GM18499 (cell line): ENCODE results near the gene COL27A1.
"Not testable (repeated sequence)": the region's sequence is repeated elsewhere in the genome, so short reads cannot be mapped to it uniquely, and the experiment has no call there.

Experiments
- ATAC-seq: cut with Tn5 transposase; IDR thresholded peaks from one replicate; pipeline ENCODE4 v1.9.1; 2021; ENCODE audit warnings: moderate number of reproducible peaks; ENCODE audit not compliant: insufficient read depth, unreplicated experiment

The COL27A1 gene

DNA sequence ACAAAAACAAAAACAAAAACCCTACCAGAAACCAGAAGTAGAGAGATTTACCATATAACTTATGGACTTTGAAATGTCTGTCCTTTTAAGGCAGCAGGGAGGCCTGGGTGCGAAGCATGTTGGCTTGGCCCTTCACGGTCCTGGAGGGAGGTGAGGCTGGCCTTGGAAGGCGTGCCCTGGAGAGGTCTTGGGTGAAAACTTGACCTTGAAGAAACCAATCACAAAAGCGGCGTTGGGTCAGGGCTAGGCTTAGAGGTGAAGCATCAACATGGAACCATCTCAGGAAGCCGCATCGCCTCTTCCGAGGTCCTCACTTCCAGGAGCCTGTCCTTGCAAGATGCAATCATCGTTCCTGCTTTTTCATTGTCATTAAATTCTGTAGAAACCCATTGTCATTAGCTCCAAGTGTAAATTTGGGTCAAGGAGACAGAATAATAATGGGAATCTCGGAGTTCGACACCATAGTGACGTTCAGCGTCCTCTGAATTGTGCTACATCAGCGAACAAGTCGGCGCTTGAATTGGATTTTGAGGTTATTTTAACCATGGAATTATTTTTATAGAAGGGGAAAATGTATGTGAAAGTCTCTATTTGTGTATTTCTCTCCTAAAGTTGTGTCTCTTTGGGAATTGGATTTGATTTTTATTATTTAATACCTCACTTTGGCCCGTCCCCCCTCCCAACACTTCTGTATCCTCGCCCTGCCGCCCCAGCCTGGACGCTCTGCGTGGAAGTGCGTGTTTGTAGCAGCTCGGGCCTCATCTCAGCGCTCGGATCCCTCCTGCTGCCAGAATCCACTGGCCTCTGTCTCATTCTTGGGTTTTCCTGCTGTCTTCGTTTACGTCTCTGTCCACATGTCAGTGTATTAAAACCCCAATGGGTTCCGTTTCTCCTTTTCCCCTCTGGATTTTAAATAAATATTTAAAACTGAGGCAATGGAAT lies 156.5 kb downstream of the COL27A1 start:
- no peak for ATAC-seq

- no peak for ATAC-seq
Observed at GRCh38 chr9:114312513-114312875, 157.2 kb downstream of the COL27A1 start.

GRCh38 chr9:114313186-114313585 lies 157.8 kb downstream of the COL27A1 start:
- no peak for ATAC-seq

DNA sequence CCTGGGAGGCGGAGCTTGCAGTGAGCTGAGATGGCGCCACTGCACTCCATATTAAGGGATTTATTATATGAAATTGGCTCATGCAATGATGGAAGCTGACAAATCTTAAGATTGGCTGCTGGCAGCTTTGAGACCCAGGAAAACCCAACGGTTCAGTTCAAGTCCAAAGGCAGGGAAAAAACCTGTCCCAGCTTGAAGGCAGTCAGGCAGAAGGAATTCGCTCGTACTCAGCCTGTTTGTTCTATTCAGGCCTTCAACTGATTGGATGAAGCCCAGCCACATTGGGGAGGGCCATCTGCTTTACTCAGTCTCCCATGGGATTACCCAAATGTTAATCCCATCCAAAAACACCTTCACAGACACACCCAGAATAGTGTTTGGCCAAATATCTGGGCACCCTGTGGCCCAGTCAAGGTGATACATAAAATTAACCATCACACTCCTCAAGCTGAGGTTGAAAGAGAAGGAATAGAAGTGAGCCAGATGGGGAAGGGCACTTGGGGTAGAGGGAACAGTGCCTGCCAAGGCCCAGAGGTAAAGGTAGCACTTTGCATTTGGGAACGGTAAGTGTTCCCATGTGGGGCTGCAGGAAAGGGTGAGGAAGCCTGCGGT lies 159.0 kb downstream of the COL27A1 start:
- ATAC-seq = no peak

DNA sequence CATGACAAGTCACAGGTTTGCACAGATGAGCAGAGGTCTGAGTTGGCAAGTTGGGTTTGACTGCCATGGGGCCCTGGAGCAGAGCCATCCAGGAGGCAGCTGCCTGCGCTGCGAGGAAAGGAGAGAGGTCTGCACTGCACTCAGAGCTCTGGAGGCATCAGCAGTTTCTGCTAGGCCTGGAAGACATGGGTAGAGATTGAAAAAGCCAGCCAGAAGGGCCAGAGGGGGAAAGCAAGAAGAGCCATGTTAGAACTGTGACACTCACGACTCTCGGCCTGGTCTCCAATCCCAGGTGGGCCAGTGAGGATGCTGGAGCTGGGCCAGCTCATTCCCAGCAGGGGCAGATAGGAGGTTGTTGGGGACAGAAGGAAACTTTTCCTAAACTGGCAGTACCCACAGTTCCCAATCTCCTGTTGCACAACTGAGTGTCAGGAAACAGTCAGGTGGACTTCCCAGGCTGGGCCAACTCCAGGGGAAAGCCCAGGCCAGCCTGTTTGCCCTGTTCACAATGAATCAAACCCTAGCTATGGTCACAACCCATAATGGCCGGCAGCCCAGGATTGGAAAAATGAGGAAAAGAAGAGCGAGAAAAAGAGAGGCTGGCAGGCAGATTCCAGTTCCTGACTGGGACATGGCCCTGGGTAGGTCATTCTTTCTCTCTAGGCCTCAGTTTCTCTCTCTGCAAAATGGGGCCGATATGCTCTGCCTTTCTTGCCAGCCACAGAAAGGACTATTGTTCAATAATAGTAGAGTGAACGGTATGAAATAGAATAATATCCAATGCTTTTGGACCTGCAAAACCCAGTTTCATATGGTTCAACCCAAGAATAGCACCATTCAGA lies 159.8 kb downstream of the COL27A1 start:
- ATAC-seq = no peak

DNA sequence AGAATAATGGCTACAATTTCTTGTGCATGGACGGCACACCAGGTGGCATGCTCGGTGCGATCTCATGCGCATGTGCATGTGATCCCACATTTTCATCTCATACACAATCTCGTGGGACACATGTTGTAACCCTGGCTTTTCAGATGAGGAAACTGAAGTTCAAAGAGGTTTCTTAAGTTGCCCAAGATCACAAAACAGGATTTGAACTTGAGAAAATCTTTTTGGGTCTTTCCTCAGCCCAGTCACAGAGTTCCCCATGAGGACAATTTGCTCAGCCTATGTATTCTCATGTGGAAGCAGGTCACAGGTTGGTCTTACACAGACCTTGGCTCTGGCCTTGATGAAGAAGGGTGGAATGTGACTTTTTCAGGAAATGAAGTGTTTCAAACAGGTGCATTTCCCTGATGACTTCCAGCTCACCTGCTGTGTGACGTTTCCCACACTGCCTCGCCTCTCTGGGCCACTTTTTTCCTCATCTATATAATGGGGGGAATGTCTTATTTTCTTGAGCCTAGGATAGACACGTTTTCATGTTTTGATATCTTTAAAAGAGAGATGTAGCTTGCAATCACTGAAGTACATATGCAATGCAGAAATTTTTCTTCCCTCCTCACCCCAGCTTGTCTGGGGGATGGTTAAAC lies 160.5 kb downstream of the COL27A1 start:
- no peak for ATAC-seq

- no peak for ATAC-seq
Observed at GRCh38 chr9:114316605-114317230, 161.4 kb downstream of the COL27A1 start.

DNA sequence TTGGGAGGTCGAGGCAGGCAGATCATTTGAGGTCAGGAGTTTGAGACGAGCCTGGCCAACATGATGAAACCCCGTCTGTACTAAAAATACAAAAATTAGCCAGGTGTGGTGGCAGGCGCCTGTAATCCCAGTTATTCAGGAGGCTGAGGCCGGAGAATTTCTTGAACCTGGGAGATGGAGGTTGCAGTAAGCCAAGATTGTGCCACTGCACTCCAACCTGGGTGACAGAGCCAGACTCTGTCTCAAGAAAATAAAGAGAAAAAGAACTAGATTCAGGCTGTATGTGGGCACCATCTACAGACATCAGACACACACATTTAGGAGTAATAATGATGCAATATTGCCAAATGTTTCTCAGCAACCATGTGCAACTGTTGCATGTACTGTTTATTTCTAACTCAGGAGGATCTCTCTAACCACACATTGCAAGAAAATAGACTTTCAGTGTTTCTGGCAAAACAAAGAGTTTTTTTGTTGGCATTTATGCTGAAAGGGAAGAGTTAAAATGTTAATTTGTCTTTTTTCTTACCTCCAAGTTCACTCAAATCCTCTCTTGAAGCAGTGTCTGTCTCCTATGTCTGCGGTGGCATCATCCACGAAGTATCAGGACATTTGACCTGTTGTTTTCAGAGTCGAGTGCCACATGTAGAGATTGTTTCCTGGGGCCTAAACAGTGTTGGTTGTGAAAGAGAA lies 162.5 kb downstream of the COL27A1 start:
- no peak for ATAC-seq

DNA sequence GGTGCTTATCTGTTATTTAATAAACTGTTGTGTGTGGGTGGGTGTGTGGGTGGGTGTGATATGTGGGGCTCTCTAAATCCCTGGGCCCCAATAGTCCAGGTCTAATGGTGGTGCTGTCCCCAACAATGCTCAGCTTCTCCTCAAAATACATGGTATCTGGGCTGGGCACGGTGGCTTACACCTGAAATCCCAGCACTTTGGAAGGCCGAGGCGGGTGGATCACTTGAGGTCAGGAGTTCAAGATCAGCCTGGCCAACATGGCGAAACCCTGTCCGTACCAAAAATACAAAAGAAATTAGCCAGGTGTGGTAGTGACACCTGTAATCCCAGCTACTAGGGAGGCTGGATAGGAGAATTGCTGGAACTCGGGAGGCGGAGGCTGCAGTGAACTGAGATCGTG lies 163.1 kb downstream of the COL27A1 start:
- no peak for ATAC-seq

DNA sequence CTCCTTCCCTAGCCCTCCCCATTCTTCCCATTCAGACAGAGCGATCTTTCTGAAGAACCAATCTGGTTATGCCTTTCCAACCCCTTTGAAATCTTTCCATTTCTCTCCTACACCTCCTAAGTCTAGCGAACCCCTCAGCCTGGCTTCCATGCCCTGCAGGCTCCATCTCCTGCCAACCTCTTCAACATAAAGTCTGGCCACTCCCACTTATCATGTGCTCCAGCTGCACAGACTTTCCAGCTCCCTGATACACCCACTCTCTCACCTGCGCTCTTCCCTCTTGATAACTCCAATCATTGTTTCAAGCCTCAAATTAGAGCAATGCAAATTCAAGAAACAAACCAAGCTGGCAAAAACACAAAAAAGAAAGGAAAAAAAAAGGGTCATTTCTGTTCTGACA lies 163.8 kb downstream of the COL27A1 start:
- no peak for ATAC-seq

- not testable (repeated sequence) for ATAC-seq
Observed at GRCh38 chr9:114320710-114321109, 165.4 kb downstream of the COL27A1 start.

GRCh38 chr9:114321759-114322158 lies 166.4 kb downstream of the COL27A1 start:
- no peak for ATAC-seq

- not testable (repeated sequence) for ATAC-seq
Observed at GRCh38 chr9:114322160-114322818, 167.0 kb downstream of the COL27A1 start.

DNA sequence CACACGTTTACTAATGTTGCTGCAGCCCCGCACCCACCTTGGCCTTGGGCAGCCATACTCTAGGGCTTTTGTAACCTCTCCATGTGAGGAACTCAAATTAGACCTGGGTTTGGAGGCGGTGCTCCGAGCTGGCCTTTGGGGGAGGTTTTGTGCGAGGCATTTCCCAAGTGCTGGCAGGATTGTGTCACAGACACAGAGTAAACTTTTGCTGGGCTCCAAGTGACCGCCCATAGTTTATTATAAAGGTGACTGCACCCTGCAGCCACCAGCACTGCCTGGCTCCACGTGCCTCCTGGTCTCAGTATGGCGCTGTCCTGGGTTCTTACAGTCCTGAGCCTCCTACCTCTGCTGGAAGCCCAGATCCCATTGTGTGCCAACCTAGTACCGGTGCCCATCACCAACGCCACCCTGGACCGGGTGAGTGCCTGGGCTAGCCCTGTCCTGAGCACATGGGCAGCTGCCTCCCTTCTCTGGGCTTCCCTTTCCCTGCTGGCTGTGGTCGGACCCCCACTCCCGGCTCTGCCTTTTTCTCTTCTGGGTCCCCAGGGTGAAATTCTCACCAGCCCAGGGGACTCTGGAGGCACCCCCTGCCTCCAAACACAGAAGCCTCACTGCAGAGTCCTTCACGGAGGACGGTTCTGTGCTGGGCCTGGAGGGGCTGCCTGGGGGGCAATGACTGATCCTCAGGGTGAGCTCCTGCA lies 167.6 kb downstream of the COL27A1 start, which contains the start of gene ORM1:
Gene ORM1, plus strand, starts transcription at position 268 of the 701 bp plus-strand sequence. Its CDS starts 36 bp downstream, at position 304.
- ATAC-seq = not testable (repeated sequence)

- ATAC-seq = not testable (repeated sequence)
Observed at GRCh38 chr9:114323849-114324248, 168.5 kb downstream of the COL27A1 start.

GRCh38 chr9:114324492-114324891 lies 169.2 kb downstream of the COL27A1 start:
- no peak for ATAC-seq

- ATAC-seq = not testable (repeated sequence)
Observed at GRCh38 chr9:114324965-114325364, 169.6 kb downstream of the COL27A1 start.

DNA sequence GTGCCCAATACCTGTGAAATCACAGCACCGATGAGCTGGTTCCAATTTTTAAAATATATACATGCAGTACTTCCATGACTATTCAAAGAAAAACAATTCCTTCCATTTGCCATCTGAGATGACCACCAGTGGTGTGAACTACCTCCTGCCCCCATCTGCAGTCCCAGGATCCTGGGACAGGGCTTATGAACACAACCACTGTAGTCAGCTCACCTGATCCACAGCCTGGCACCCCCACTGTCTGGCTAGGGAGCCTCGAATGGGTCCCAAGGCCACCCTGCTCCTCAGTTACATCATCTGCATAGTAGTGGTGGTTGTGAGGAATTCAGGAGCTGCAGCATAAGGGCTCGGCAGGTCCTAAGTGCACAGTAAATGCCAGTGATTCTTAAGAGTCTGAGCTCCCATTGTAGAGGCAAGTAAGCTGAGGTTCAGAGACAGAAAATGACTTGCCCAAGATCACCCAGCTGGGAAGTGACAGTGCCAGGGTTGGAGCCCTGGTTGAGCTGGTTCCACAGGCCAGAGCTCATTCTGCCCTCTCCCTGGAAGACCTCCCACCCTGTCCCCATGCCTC lies 170.4 kb downstream of the COL27A1 start:
- not testable (repeated sequence) for ATAC-seq
